ENCODE results near the gene KLHL8.
"Not testable (repeated sequence)": the region's sequence is repeated elsewhere in the genome, so short reads cannot be mapped to it uniquely, and the experiment has no call there.

Gene KLHL8

DNA sequence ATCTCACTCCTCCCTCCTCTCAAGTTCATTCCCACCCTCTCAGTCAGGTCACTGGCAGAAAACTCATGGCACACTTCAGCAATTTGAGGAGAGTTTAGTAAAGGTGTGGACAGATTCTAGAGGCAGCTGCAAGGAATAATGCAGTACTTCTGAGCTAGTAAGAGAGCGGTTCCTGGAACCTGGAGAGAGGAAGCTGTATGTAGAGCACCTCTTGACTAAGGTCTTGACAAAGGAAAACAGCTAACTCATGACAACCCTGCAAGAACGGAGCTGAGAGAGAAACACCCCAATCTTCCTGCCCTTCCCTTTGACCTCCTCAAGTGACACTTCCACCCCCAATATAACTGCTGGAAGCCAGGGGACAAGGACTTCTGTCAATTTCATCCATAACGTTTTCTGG is 9.6 kb upstream of the KLHL8 start:
- TF ChIP-seq, protein P1, sequence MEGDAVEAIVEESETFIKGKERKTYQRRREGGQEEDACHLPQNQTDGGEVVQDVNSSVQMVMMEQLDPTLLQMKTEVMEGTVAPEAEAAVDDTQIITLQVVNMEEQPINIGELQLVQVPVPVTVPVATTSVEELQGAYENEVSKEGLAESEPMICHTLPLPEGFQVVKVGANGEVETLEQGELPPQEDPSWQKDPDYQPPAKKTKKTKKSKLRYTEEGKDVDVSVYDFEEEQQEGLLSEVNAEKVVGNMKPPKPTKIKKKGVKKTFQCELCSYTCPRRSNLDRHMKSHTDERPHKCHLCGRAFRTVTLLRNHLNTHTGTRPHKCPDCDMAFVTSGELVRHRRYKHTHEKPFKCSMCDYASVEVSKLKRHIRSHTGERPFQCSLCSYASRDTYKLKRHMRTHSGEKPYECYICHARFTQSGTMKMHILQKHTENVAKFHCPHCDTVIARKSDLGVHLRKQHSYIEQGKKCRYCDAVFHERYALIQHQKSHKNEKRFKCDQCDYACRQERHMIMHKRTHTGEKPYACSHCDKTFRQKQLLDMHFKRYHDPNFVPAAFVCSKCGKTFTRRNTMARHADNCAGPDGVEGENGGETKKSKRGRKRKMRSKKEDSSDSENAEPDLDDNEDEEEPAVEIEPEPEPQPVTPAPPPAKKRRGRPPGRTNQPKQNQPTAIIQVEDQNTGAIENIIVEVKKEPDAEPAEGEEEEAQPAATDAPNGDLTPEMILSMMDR (IDR thresholded peaks at IDR 0.05; ENCODE audit: low read depth, low read length), result no peak
- no peak for DNase-seq (ENCODE audit: extremely low read depth, low read depth)

DNA sequence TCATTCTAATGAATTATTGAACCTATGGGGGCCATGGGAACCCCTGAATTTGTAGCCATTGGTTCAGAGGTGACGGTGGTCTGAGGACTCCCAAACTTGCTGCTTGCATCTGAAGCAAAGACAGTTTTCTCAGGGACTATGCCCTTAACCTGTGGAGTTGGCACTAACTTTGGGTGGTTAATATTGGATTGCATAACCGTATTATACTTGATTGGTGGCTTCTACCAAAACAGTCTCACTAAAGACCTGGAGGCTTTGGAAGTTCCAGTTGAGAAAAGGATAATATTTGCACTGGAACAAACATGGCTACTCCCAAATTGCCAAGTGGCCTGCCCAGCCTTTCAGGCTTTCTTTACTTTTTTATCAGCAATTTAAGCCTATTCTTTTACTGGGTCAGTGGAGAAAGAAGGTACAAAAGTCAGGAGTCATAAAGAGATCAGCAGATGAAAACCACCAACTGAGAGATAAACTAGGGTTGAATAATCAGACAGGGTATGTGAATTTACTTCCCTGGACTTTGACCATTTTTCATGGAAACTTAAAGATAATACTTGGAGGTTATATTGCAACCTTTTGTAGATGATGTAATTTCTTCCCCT is 7.9 kb upstream of the KLHL8 start:
- TF ChIP-seq, protein P1 (IDR thresholded peaks at IDR 0.05; ENCODE audit: low read depth, low read length), result no peak
- DNase-seq (ENCODE audit: extremely low read depth, low read depth), result no peak

DNA sequence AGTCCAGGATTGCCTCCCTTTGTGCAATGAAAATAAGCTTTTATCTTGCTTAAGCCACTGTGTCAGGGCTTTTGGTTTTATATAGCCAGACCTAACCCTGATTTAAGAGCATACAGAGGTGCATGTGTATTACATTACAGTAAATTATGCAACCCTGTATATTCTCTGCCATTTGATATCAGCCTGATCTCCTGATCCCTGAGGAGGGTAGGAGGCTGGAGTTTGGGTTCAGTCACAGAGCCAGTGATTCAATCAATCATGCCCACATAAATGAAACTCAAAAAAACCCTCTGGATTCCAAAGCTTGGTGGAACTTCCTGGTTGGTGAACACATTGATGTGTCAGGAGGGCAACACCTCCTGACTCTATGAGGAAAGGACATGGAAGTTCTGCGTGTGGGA is 7.3 kb upstream of the KLHL8 start:
- TF ChIP-seq, protein P1 (IDR thresholded peaks at IDR 0.05; ENCODE audit: low read depth, low read length), result no peak
- DNase-seq (ENCODE audit: extremely low read depth, low read depth), result no peak

DNA sequence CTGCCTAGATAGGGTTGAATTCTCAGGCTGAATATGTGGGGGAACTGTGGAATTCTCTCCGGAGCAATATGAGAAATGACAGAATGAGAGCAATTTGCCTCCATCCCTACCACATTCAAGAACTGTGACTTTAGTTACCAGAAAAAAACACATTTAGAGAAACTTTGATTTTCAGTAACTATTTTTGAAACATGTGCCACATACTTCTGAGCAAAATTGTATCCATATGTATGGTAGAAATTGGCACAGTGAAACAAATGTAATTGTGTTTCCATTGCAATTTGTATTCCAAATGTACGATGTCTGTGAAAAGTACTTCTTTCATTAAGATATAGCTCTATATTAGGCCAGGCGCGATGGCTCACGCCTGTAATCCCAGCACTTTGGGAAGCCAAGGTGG is 5.5 kb upstream of the KLHL8 start:
- TF ChIP-seq, protein P1 (IDR thresholded peaks at IDR 0.05; ENCODE audit: low read depth, low read length), result no peak
- no peak for DNase-seq (ENCODE audit: extremely low read depth, low read depth)

DNA sequence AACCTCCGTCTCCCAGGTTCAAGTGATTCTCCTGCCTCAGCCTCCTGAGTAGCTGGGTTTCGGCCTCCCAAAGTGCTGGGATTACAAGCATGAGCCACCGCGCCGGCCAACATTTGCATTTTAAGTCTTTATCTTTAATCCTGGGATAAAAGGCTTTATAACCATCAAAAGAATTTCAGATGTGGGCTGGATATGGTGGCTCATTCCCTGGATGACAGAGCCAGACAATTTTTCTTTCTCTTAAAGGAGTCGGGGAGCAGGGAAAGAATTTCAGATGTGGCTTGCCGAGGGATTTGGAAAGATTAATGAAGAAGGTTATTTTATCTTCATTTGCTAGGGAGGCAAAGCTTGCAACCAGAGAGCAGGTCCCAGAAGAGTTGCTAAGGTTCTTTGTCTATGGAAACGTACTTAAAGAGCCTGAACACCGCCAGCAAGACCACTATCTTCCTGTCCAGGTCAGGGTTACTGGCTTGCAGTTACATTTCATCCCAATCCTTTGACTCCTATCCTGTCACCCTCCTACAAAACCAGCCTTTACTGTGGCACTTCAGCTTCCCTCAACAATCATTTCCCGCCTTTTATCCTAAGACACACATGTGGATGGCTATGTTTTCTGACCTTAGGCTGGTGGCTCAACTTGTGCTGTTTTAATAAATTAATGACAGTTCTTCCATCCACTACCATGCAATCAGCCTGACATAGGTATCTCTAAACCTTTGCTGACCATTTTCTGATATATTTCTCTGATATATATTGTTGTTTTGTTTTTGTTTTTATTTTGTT is 3.9 kb upstream of the KLHL8 start:
- TF ChIP-seq, protein P1 (IDR thresholded peaks at IDR 0.05; ENCODE audit: low read depth, low read length), result no peak
- no peak for DNase-seq (ENCODE audit: extremely low read depth, low read depth)

DNA sequence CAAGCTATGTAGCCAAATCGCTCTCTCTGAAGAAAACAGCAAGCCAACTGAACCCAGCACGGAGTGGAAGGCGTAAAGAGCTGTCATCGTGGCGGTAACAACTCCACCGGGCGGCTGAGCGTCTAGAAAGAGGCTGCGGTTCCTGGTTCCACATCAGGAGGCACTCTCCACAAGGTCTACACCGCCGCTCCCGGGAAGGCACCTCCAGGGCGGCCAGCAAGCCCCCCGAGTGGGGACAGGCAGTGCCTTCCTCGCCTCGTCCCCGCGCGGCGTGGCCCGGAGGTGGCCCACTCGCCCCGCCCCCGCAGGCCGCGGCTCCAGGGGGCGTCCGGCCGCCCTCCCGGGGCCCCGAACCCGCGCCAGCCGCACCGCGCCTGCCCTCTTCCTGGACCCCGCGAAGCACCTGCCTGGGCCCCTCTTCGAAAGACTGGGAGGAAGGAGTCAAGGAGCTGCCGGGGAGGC is 755 bp downstream of the KLHL8 start:
- DNase-seq (ENCODE audit: extremely low read depth, low read depth), result no peak
- TF ChIP-seq, protein P1 (IDR thresholded peaks at IDR 0.05; ENCODE audit: low read depth, low read length), result peak; percentile 33

DNA sequence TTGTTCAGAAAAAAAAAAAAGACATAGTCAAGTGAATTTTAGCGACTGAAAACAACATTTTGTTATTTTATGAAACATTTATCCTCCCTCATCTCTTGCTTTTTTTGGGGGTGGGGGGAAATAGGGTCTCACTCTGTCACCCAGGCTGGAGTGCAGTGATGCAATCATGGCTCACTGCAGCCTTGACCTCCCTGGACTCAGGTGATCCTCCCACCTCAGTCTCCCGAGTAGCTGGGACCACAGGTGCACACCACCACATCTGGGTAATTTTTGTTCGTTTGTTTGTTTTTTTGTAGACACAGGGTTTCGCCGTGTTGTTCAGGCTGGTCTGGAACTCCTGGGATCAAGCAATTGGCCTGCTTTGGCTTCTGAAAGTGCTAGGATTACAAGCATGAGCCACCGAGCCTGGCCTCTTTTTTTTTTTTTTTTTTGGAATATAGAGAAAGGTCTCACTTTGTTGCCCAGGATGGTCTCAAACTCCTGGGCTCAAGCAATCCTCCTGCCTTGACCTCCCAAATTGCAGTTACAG is 3.1 kb downstream of the KLHL8 start:
- DNase-seq (ENCODE audit: extremely low read depth, low read depth), result not testable (repeated sequence)
